OCI-LY3 (cell line): Measurements from ENCODE around the gene BTBD9.

Experiments
- H2AFZ ChIP-seq: fragments of 200-600, 300-600 bp; shearing (Covaris generic); 2 replicates; pipeline ENCODE4 v1.6.0; 2014; ENCODE audit warnings: antibody characterized with exemption, low read depth, low read length
- H3K27ac ChIP-seq: fragments of 200-600, 300-600 bp; sonication (generic); 2 replicates; pipeline ENCODE4 v1.5.1; 2014; ENCODE audit warnings: mild to moderate bottlenecking, low read length, moderate library complexity, mixed read lengths
- H3K27me3 ChIP-seq: fragments of 200-600, 300-600 bp; sonication (generic); 2 replicates; pipeline ENCODE4 v1.6.1; 2014; ENCODE audit warnings: low read depth, low read length, mixed read lengths
- H3K36me3 ChIP-seq: fragments of 200-600, 300-600 bp; sonication (generic); replicated peaks from 2 replicates; pipeline ENCODE3; 2014; ENCODE audit warnings: low read depth, low read length, mixed read lengths
- H3K4me1 ChIP-seq: fragments of 300-600, 200-600 bp; sonication (generic); 2 replicates; pipeline ENCODE4 v1.6.1; 2014; ENCODE audit warnings: low read length, mixed read lengths
- H3K4me2 ChIP-seq: fragments of 200-600, 300-600 bp; sonication (generic); 2 replicates; pipeline ENCODE4 v1.6.1; 2014; ENCODE audit warnings: low read length, mixed read lengths
- H3K4me3 ChIP-seq: fragments of 300-600, 200-600 bp; sonication (generic); 2 replicates; pipeline ENCODE4 v1.5.1; 2014; ENCODE audit warnings: antibody characterized with exemption, mild to moderate bottlenecking, low read length, moderate library complexity
- H3K79me2 ChIP-seq: fragments of 300-600, 200-600 bp; shearing (Covaris generic); 2 replicates; pipeline ENCODE4 v1.6.1; 2014; ENCODE audit warnings: mild to moderate bottlenecking, low read length, mixed read lengths
- H3K9ac ChIP-seq: fragments of 300-600, 200-600 bp; shearing (Covaris generic); 2 replicates; pipeline ENCODE4 v1.6.0; 2014; ENCODE audit warnings: mild to moderate bottlenecking, low read length, moderate library complexity
- H3K9me3 ChIP-seq: fragments of 200-600, 300-600 bp; shearing (Covaris generic); 2 replicates; pipeline ENCODE4 v1.6.1; 2014; ENCODE audit warnings: low read length, mixed read lengths; ENCODE audit not compliant: insufficient read depth
- H4K20me1 ChIP-seq: fragments of 200-600, 300-600 bp; sonication (generic); 2 replicates; pipeline ENCODE4 v1.6.1; 2016; ENCODE audit warnings: low read length, mixed read lengths; ENCODE audit not compliant: insufficient read depth
- EZH2phosphoT487 ChIP-seq: fragments of 200-600 bp; shearing (Covaris generic); IDR thresholded peaks from 2 replicates; pipeline ENCODE4 v1.6.1; 2018; ENCODE audit warnings: antibody characterized with exemption, mixed run types, low read depth
- TF ChIP-seq, protein P1 (sequence below): fragments of 200-600, 300-600 bp; sonication (generic); IDR thresholded peaks from 2 replicates; pipeline ENCODE4 v1.5.1; 2014; ENCODE audit warnings: antibody characterized with exemption, low read length, low read depth

Gene BTBD9

GRCh38 chr6:38182426-38182825 is 457.3 kb downstream of the BTBD9 start:
- no peak overlapping the region for H2AFZ ChIP-seq
- no peaks in the 10 kb centered on the region for H3K9me3 ChIP-seq
- no peak overlapping the region for H3K4me3 ChIP-seq
- H3K9ac ChIP-seq = no peak overlapping the region
- TF ChIP-seq, protein P1, sequence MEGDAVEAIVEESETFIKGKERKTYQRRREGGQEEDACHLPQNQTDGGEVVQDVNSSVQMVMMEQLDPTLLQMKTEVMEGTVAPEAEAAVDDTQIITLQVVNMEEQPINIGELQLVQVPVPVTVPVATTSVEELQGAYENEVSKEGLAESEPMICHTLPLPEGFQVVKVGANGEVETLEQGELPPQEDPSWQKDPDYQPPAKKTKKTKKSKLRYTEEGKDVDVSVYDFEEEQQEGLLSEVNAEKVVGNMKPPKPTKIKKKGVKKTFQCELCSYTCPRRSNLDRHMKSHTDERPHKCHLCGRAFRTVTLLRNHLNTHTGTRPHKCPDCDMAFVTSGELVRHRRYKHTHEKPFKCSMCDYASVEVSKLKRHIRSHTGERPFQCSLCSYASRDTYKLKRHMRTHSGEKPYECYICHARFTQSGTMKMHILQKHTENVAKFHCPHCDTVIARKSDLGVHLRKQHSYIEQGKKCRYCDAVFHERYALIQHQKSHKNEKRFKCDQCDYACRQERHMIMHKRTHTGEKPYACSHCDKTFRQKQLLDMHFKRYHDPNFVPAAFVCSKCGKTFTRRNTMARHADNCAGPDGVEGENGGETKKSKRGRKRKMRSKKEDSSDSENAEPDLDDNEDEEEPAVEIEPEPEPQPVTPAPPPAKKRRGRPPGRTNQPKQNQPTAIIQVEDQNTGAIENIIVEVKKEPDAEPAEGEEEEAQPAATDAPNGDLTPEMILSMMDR = no peak
- no peak for TF ChIP-seq EZH2phosphoT487
- no peaks in the 10 kb centered on the region for H3K79me2 ChIP-seq
- H3K36me3 ChIP-seq = no peaks in the 10 kb centered on the region
- peaks cover 24% of the 10 kb centered on the region for H3K4me1 ChIP-seq
- H3K27me3 ChIP-seq = no peaks in the 10 kb centered on the region
- H4K20me1 ChIP-seq = no peaks in the 10 kb centered on the region
- 0 out of 2 replicates have a peak overlapping the region, but pooled peaks have one; percentile 8 for H3K4me2 ChIP-seq
- H3K27ac ChIP-seq = no peak overlapping the region

DNA sequence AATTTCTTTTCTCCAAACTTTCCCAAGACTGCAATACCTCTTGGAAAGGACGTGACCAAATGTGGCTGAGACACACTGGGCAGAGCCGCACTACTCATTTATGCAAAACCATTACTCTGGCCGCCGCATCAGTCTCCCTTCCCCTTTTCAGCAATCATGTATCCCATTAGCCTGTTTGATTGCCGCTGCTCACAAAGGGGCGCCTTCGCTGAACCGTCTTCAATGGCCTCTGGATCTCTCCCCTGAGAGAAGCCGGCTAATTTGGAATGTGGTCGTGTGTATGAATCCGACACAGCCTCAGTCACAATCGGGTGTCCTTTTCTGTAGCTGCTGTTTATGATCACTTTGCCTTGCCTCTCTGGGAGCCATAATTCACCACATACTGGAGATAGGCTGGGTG is 459.1 kb downstream of the BTBD9 start:
- Histone ChIP-seq H3K4me2 (peak overlapping the region; percentile 56), H3K27me3 (no peaks in the 10 kb centered on the region), H3K79me2 (no peaks in the 10 kb centered on the region), H3K9ac (peak overlapping the region; percentile 12; the same call in 1 of the 2 replicates), H3K27ac (no peak overlapping the region), H2AFZ (no peak overlapping the region), H3K4me1 (peaks cover 24% of the 10 kb centered on the region), H4K20me1 (no peaks in the 10 kb centered on the region), H3K9me3 (no peaks in the 10 kb centered on the region), H3K4me3 (peak overlapping the region; percentile 24), H3K36me3 (no peaks in the 10 kb centered on the region)
- no peak for TF ChIP-seq EZH2phosphoT487
- TF ChIP-seq, protein P1 = no peak

- Histone ChIP-seq H4K20me1 (no peaks in the 10 kb centered on the region), H3K79me2 (no peaks in the 10 kb centered on the region), H3K9me3 (no peaks in the 10 kb centered on the region), H3K36me3 (no peaks in the 10 kb centered on the region), H2AFZ (no peak overlapping the region), H3K4me1 (peaks cover 24% of the 10 kb centered on the region), H3K27ac (no peak overlapping the region), H3K4me2 (0 out of 2 replicates have a peak overlapping the region, but pooled peaks have one; percentile 56), H3K4me3 (no peak overlapping the region), H3K27me3 (no peaks in the 10 kb centered on the region), H3K9ac (no peak overlapping the region)
- TF ChIP-seq EZH2phosphoT487 = no peak
- TF ChIP-seq, protein P1 = no peak
These were observed 459.8 kb downstream of the BTBD9 start for GRCh38 chr6:38179794-38180430.

- H3K4me3 ChIP-seq = no peak overlapping the region
- H3K36me3 ChIP-seq = no peaks in the 10 kb centered on the region
- TF ChIP-seq EZH2phosphoT487 = no peak
- TF ChIP-seq, protein P1 = peak; percentile 11; the same call in 1 of the 2 replicates
- H2AFZ ChIP-seq = no peak overlapping the region
- no peaks in the 10 kb centered on the region for H4K20me1 ChIP-seq
- peaks cover 24% of the 10 kb centered on the region for H3K4me1 ChIP-seq
- H3K9ac ChIP-seq = no peak overlapping the region
- H3K79me2 ChIP-seq = no peaks in the 10 kb centered on the region
- no peaks in the 10 kb centered on the region for H3K27me3 ChIP-seq
- no peak overlapping the region for H3K4me2 ChIP-seq
- H3K27ac ChIP-seq = no peak overlapping the region
- no peaks in the 10 kb centered on the region for H3K9me3 ChIP-seq
These were observed 460.4 kb downstream of the BTBD9 start for GRCh38 chr6:38179300-38179699.
